Kasumi-1 (cell line): ENCODE data around the gene HDLBP.

ENCODE experiments used
- DNase-seq, 2 experiments: peaks; one replicate each; lab custom pipeline; 2025; lab: John Stamatoyannopoulos, UW

HDLBP gene

GRCh38 chr2:241254904-241255351 lies 60.5 kb downstream of the HDLBP start:
- DNase-seq = no peak

GRCh38 chr2:241252778-241253475 lies 62.5 kb downstream of the HDLBP start:
- no peak for DNase-seq

GRCh38 chr2:241249654-241250053 lies 65.8 kb downstream of the HDLBP start:
- no peak for DNase-seq

- DNase-seq = no peak
These were observed 66.6 kb downstream of the HDLBP start for GRCh38 chr2:241248897-241249296.

GRCh38 chr2:241248289-241248688 lies 67.2 kb downstream of the HDLBP start:
- no peak for DNase-seq

GRCh38 chr2:241244368-241244767 lies 71.1 kb downstream of the HDLBP start:
- DNase-seq = no peak

GRCh38 chr2:241242306-241242705 lies 73.2 kb downstream of the HDLBP start:
- no peak for DNase-seq

GRCh38 chr2:241241669-241242068 lies 73.8 kb downstream of the HDLBP start:
- no peak for DNase-seq

- DNase-seq = no peak
These were observed 75.0 kb downstream of the HDLBP start for GRCh38 chr2:241240320-241241004.

GRCh38 chr2:241239552-241240202 lies 75.8 kb downstream of the HDLBP start:
- DNase-seq = no peak

- DNase-seq = no peak
These were observed 76.7 kb downstream of the HDLBP start for GRCh38 chr2:241238693-241239198.

GRCh38 chr2:241237949-241238371 lies 77.5 kb downstream of the HDLBP start:
- no peak for DNase-seq

GRCh38 chr2:241237047-241237446 lies 78.4 kb downstream of the HDLBP start:
- no peak for DNase-seq

- no peak for DNase-seq
These were observed 79.4 kb downstream of the HDLBP start for GRCh38 chr2:241235859-241236593.

- no peak for DNase-seq
These were observed 80.3 kb downstream of the HDLBP start for GRCh38 chr2:241234962-241235740.

GRCh38 chr2:241234066-241234790 lies 81.2 kb downstream of the HDLBP start:
- no peak for DNase-seq

- no peak for DNase-seq
These were observed 82.5 kb downstream of the HDLBP start for GRCh38 chr2:241232736-241233575.

GRCh38 chr2:241230435-241230834 lies 85.0 kb downstream of the HDLBP start:
- DNase-seq = no peak

GRCh38 chr2:241229563-241230401 lies 85.7 kb downstream of the HDLBP start:
- DNase-seq = no peak
